HepG2 (cell line): ENCODE results near the gene GSTM4.
"Not testable (repeated sequence)": the region's sequence is repeated elsewhere in the genome, so short reads cannot be mapped to it uniquely, and the experiment has no call there.

Experiments
- SETDB1 ChIP-seq: sonication (generic); formaldehyde crosslinking; IDR thresholded peaks from 2 replicates; pipeline ENCODE4 v1.5.1; 2020; ENCODE audit warnings: missing genetic modification reagents, mild to moderate bottlenecking, borderline replicate concordance
- ZBTB49 ChIP-seq: sonication (generic); formaldehyde crosslinking; IDR thresholded peaks from 2 replicates; pipeline ENCODE4 v1.4.0; 2020; ENCODE audit warnings: missing genetic modification reagents, borderline replicate concordance

DNA sequence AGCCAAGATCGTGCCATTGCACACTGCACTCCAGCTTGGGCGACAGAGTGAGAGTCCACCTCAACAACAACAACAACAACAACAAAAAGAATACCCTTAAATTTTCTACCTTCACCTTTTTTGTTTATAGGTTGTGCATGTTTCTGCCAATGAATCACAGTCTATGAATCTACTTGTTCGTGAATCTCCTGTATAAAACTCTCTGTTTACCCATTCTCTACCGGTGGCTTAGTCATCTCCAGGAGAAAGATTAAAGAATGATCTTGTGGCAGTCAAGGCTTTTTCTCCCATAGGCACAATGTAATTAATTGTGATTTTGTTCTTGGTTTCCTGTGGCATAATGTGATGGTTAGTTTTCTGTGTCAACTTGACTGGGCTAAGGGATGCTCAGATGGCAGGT lies 42.0 kb downstream of the GSTM4 start:
- TF ChIP-seq SETDB1; ZBTB49 (CRISPR knock-in tag): not testable (repeated sequence)
